GM21737 (cell line): ENCODE results near the gene OSBPL6.
"Not testable (repeated sequence)": the region's sequence is repeated elsewhere in the genome, so short reads cannot be mapped to it uniquely, and the experiment has no call there.

Source experiments
- ATAC-seq: cut with Tn5 transposase; IDR thresholded peaks from one replicate; pipeline ENCODE4 v1.9.1; 2021; ENCODE audit warnings: mild to moderate bottlenecking, moderate library complexity; ENCODE audit not compliant: unreplicated experiment

The OSBPL6 gene

GRCh38 chr2:178193823-178194599 lies at the start of gene OSBPL6:
OSBPL6 (plus strand) TSS chr2:178194512; CDS start chr2:178306185, 111,673 bp downstream.
- ATAC-seq = peak; percentile 91

- ATAC-seq = no peak
Measured at GRCh38 chr2:178152033-178152432, 42.3 kb upstream of the OSBPL6 start.

GRCh38 chr2:178152542-178152941 lies 41.8 kb upstream of the OSBPL6 start:
- no peak for ATAC-seq

GRCh38 chr2:178152977-178153376 lies 41.3 kb upstream of the OSBPL6 start:
- no peak for ATAC-seq

- not testable (repeated sequence) for ATAC-seq
Measured at GRCh38 chr2:178153878-178154277, 40.4 kb upstream of the OSBPL6 start.

- no peak for ATAC-seq
Measured at GRCh38 chr2:178155524-178155923, 38.8 kb upstream of the OSBPL6 start.

- ATAC-seq = no peak
Measured at GRCh38 chr2:178157574-178157973, 36.7 kb upstream of the OSBPL6 start.

GRCh38 chr2:178159966-178160365 lies 34.3 kb upstream of the OSBPL6 start:
- ATAC-seq = no peak

GRCh38 chr2:178160601-178161000 lies 33.7 kb upstream of the OSBPL6 start:
- no peak for ATAC-seq

GRCh38 chr2:178163395-178163794 lies 30.9 kb upstream of the OSBPL6 start:
- ATAC-seq = no peak

- no peak for ATAC-seq
Measured at GRCh38 chr2:178163911-178164310, 30.4 kb upstream of the OSBPL6 start.

GRCh38 chr2:178173657-178174056 lies 20.7 kb upstream of the OSBPL6 start:
- ATAC-seq = no peak

GRCh38 chr2:178177066-178177679 lies 17.1 kb upstream of the OSBPL6 start:
- no peak for ATAC-seq

GRCh38 chr2:178180648-178181047 lies 13.7 kb upstream of the OSBPL6 start:
- not testable (repeated sequence) for ATAC-seq

GRCh38 chr2:178187861-178188260 lies 6.5 kb upstream of the OSBPL6 start:
- no peak for ATAC-seq

GRCh38 chr2:178188466-178188865 lies 5.8 kb upstream of the OSBPL6 start:
- ATAC-seq = no peak

- ATAC-seq = no peak
Measured at GRCh38 chr2:178191004-178191508, 3.3 kb upstream of the OSBPL6 start.

- no peak for ATAC-seq
Measured at GRCh38 chr2:178191511-178191910, 2.8 kb upstream of the OSBPL6 start.

- ATAC-seq = no peak
Measured at GRCh38 chr2:178193496-178193822, 853 bp upstream of the OSBPL6 start.

- ATAC-seq = no peak
Measured at GRCh38 chr2:178194600-178195389, 483 bp downstream of the OSBPL6 start.

GRCh38 chr2:178195390-178196166 lies 1.3 kb downstream of the OSBPL6 start:
- ATAC-seq = no peak
